Measurements from ENCODE around the gene RANGRF. TPM values are rescaled to one million over a fixed set of nuclear protein-coding genes. Genes with fewer than 3 reads are reported as not detected.

Gene RANGRF
- total RNA-seq, 2 donors from 2014 or later: 16.9 to 19.1 TPM

- DNase-seq (ENCODE audit: low spot score): no peak
- intact Hi-C loops (cut with DNase I): no loop called here
Measured at GRCh38 chr17:8333281-8333680, 44.8 kb downstream of the RANGRF start.

GRCh38 chr17:8337802-8338752 is 49.6 kb downstream of the RANGRF start:
- intact Hi-C loops (cut with DNase I): no loop called here

GRCh38 chr17:8338753-8339140 is 50.3 kb downstream of the RANGRF start:
- DNase-seq (ENCODE audit: low spot score): no peak

More at GRCh38 chr17:8337802-8338752, 49.6 kb downstream of the RANGRF start:
- DNase-seq (ENCODE audit: low spot score): no peak

GRCh38 chr17:8339540-8339939 is 51.1 kb downstream of the RANGRF start, which contains the start of gene ODF4:
Gene ODF4 (plus strand): TSS chr17:8339840. CDS start chr17:8340052, 212 bp downstream.
- no peak for DNase-seq (ENCODE audit: low spot score)
- intact Hi-C loops (cut with DNase I): no loop called here

More at GRCh38 chr17:8338753-8339140, 50.3 kb downstream of the RANGRF start:
- intact Hi-C loops (cut with DNase I): no loop called here

Other genes starting within 250 kb of the RANGRF start
- 1 to 10 TPM in 1 of 2 donors, under 1 TPM in 1; 0.48 to 3.3 TPM for gene ALOX15B, start 249.6 kb upstream of the RANGRF start, total RNA-seq
- not detected for gene ALOX12B, start 201.0 kb upstream of the RANGRF start, total RNA-seq
- not detected for gene ALOXE3, start 170.2 kb upstream of the RANGRF start, total RNA-seq
- gene HES7, start 164.6 kb upstream of the RANGRF start, total RNA-seq: under 1 TPM in 1 of 2 donors, not detected in 1; 0.67 TPM
- 100 to 1,000 TPM; 203 to 206 TPM for gene PER1, start 136.3 kb upstream of the RANGRF start, total RNA-seq
- 10 to 100 TPM; 66.7 to 80.1 TPM for gene VAMP2, start 125.7 kb upstream of the RANGRF start, total RNA-seq
- 10 to 100 TPM; 12.9 to 16.4 TPM for gene TMEM107, start 112.3 kb upstream of the RANGRF start, total RNA-seq
- gene BORCS6, start 98.5 kb upstream of the RANGRF start, total RNA-seq: 1 to 10 TPM; 4.5 to 5.6 TPM
- under 1 TPM in 1 of 2 donors, not detected in 1; 0.69 TPM for gene AURKB, start 78.1 kb upstream of the RANGRF start, total RNA-seq
- gene CTC1, start 40.6 kb upstream of the RANGRF start, total RNA-seq: 10 to 100 TPM; 23.2 to 29.8 TPM
- 10 to 100 TPM; 20.3 to 23.9 TPM for gene PFAS, start 39.4 kb upstream of the RANGRF start, total RNA-seq
- gene SLC25A35, start 6.7 kb downstream of the RANGRF start, total RNA-seq: 1 to 10 TPM; 1.8 to 5.7 TPM
- gene ARHGEF15, start 21.6 kb downstream of the RANGRF start, total RNA-seq: 10 to 100 TPM; 17.8 to 22.3 TPM
- not detected for gene ODF4, start 51.2 kb downstream of the RANGRF start, total RNA-seq
- gene RPL26, start 94.5 kb downstream of the RANGRF start, total RNA-seq: 1,000 to 10,000 TPM; 1,249 to 1,265 TPM
- not detected for gene RNF222, start 109.2 kb downstream of the RANGRF start, total RNA-seq
- gene NDEL1, start 147.2 kb downstream of the RANGRF start, total RNA-seq: 10 to 100 TPM; 60.8 to 78.9 TPM

Measured in posterior vena cava (tissue), 2 donors.